NOMO-1 (cell line): ENCODE results near the gene PEX12.
"Not testable (repeated sequence)": the region's sequence is repeated elsewhere in the genome, so short reads cannot be mapped to it uniquely, and the experiment has no call there.

ENCODE experiments used
- DNase-seq, 2 experiments: peaks; one replicate each; lab custom pipeline; 2025; ENCODE audit not compliant: unreplicated experiment in 2 of 2; lab: John Stamatoyannopoulos, UW

The PEX12 gene

GRCh38 chr17:35539659-35540026 is 38.7 kb downstream of the PEX12 start:
- no peak for DNase-seq

GRCh38 chr17:35537601-35538141 is 40.7 kb downstream of the PEX12 start, which contains the start of gene SLFN12L:
Gene SLFN12L, minus strand, starts transcription at chr17:35537678. Its CDS starts 15,314 bp downstream, at chr17:35522364.
- no peak for DNase-seq

- peak; percentile 7 to 8 for DNase-seq
Observed at GRCh38 chr17:35536664-35537171, 41.7 kb downstream of the PEX12 start.

DNA sequence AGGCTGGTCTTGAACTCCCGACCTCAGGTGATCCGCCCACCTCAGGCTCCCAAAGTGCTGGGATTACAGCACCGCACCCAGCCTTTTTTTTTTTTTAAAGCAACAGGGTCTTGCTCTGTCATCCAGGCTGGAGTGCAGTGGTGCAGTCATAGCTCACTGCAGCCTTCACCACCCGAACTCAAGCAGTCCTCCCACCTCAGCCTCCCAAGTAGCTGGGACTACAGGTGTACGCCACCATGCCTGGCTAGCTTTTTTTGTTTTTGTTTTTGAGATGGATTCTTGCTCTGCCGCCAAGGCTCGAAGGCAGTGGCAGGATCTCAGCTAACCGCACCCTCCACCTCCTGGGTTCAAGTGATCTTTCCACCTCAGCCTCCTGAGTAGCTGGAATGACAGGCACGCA is 43.0 kb downstream of the PEX12 start:
- not testable (repeated sequence) for DNase-seq

GRCh38 chr17:35534576-35535093 is 43.7 kb downstream of the PEX12 start:
- DNase-seq, result no peak

DNA sequence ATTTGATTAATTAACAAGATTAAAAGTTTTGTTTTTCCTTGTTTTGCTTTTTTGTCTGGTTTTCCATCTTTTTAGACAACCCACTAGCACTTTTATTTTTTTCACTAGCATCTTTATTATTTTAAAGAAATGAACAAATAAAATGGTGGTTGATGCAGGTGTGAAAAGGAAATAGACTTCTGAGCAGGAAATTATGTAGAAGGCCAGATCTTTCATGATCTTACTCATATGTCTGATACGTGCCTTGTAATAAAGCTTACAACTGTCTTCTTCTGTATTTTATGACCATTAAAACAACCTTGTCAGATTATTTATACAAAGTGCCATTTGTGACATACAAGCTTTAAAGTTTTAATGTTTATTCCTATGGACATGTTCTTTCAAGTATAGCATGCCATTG is 47.2 kb downstream of the PEX12 start:
- no peak for DNase-seq

- no peak for DNase-seq
Observed at GRCh38 chr17:35529866-35530265, 48.5 kb downstream of the PEX12 start.

- not testable (repeated sequence) for DNase-seq
Observed at GRCh38 chr17:35529326-35529725, 49.0 kb downstream of the PEX12 start.
